GM03348 (cell line): ENCODE results near the gene UBL7.
"Not testable (repeated sequence)": the region's sequence is repeated elsewhere in the genome, so short reads cannot be mapped to it uniquely, and the experiment has no call there.

Experiments
- DNase-seq: peaks from one replicate; pipeline ENCODE4 v3.0.0; 2012; ENCODE audit warnings: low spot score

The UBL7 gene

DNA sequence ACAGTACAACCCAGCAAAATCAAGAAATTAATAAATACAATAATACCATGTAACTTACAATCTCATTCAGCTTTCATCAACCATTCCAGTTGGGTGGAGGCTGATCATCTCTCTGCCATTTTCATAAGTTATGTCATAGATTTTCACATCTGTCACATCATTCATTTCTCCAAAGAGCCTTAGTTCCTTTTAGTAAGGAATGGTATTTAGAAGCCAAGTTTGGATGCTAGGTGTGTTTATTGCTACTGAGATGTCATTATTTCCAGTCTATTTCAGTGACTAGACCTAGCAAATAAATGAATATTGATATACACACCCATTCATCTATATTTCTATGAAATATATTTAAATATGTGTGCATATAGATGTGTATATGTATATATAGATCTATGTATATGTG lies 2.7 kb upstream of the UBL7 start:
- no peak for DNase-seq

DNA sequence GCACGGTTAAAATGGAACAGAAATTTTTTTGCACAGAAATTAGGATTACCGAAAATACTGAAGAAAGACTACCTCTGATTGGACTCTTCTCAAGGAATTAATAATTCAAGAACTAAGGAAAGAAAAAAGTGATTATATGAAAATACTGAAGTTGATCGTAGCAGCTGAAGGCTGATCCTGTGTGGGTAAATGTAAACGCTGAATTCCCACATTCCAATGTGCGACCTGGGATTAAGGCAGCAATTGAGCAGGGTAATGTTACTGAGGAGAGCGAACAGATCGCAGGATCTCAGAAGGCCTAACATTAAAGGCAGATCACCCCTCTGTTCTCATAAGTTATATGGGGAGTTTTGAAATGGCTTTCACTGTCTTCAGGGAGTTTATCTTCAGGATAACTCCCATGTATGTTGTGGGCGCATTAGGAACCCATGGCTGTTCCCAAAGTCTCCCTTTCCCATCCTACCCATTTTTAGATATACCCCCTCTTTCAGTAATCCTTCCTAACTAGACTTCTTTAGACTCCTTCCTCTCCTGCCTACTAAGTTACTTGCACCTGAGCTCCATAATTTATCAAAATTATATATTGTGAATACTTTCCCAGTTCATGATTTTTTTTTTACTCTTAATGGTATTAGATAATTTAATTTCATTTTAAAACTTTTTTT lies 1.0 kb upstream of the UBL7 start:
- DNase-seq, result peak; percentile 17

DNA sequence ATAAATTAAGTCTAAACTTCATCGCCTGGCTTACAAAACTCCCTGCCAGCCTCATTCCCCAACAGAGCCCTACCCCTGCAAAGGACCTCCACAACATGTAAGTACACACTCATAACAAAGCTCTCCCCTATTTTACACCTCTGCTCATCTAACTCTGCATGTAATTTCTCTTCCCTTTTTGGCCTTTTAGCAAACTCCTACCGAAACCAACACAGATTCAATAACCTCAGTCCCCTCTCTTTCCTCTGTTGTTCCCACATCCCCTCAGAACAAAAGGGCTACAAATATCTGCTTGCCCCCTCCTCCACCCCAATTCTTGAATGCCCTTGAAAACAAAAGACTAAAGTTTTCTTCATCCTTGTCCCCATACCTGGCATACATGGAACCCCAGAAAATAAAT lies 662 bp downstream of the UBL7 start:
- no peak for DNase-seq

DNA sequence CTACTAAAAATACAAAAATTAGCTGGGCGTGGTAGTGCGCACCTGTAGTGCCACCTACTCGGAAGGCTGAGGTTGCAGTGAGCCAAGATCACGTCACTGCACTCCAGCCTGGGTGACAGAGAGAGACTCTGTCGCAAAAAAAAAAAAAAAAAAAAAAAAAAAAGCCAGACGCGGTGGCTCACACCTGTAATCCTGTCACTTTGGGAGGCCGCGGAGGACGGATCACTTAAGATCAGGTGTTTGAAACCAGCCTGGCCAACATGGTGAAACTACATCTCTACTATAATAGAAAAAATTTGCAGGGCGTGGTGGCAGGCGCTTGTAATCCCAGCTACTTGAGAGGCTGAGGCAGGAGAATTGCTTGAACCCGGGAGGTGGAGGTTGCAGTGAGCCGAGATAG lies 1.2 kb downstream of the UBL7 start:
- DNase-seq, result not testable (repeated sequence)

DNA sequence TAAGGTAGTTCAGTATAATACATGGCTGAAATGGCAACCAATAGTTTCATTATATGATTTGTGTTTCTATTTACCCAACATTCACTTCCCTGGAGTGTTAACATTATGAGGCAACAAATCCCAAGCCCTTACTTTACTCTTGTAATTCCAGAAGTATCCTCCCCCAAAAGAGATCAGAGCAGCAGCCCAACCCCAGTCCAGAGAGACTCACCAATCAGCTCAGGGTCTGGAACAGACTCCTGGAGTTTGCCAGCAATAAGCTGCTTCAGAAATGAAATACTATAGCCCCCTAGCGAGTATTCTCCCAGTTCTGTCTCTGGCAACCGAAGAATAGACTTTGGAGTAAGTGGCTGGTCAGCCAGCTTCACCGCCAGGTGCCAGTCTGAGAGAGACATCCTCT lies 2.5 kb downstream of the UBL7 start:
- DNase-seq, result no peak

DNA sequence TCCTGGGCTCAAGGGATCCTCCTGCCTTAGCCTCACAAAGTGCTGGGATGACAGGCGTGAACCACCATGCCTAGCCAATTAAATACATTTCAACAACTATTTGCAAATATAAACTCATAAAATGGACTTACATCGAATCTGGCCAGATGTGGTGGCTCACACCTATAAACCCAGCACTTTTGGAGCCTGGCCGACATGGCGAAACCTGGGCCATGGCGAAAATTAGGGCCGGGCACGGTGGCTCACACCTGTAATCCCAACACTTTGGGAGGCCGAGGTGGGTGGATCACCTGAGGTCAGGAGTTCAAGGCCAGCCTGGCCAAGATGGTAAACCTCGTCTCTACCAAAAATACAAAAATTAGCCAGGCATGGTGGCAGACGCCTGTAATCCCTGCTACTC lies 3.9 kb downstream of the UBL7 start:
- not testable (repeated sequence) for DNase-seq

DNA sequence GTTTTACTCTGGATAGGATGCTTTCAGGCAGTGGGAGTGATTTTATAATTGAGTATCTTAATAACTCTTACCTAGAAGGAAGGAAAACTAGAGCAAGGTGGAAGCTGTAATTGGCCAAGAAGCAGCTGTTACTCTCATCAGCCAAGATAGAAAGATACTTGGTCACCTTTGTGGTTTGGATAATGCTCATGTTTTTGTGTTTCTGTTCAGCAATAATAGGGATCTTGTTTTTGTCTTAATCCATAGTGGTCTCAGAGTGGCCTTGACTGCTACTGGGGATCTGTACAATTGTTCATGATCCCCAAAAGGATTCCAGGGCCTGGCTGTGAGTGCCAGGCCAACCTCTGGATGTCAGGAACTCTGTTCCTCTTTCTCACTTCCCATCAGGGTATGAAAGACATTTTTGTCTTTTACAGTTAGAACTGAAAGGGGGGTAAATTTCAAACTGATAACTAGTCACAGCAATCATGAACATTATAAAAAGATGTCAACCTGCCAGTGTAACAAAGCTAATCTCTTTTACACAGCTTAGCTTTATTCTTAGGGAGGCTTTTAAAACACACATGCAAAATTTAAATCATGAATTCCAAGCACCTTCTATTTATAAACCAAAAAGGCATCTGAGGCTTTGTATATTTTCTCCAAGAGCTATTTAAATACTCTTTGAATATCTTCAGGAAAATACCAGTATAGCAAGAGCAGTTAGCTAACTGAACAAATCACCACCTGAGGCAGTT lies 6.0 kb downstream of the UBL7 start:
- no peak for DNase-seq

DNA sequence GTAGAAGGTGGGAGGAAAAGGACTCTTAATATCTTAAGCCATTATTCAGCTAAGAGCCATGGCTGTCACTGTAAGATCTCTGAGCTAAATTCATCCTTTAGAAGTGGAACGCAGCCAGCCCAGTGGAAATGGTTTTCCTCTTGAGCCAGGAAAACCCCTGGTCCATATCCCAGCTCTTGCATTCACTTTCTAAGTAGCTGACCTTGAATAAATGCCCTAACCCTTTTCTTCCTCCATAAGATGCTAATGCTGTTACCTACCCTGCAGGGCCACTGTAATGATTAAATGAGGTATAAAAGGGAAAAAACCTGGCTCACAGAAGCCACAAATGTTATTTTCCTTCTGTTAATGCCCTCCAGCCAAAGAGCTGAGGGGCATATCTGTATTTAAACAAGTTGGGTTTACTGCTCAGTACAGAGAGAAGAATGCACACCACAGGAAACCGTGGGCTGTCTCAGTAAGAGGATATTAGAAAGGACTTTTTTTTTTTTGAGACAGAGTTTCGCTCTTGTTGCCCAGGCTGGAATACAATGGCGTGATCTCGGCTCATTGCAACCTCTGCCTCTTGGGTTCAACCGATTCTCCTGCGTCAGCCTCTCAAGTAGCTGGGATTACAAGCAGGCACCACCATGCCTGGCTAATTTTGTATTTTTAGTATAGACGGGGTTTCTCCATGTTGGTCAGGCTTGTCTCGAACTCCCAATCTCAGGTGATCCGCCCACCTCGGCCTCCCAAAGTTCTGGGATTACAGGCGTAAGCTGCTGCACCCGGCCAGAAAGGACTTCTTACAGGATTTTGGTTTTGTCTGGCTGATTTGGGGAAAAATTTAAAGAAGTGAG lies 6.8 kb downstream of the UBL7 start:
- no peak for DNase-seq

DNA sequence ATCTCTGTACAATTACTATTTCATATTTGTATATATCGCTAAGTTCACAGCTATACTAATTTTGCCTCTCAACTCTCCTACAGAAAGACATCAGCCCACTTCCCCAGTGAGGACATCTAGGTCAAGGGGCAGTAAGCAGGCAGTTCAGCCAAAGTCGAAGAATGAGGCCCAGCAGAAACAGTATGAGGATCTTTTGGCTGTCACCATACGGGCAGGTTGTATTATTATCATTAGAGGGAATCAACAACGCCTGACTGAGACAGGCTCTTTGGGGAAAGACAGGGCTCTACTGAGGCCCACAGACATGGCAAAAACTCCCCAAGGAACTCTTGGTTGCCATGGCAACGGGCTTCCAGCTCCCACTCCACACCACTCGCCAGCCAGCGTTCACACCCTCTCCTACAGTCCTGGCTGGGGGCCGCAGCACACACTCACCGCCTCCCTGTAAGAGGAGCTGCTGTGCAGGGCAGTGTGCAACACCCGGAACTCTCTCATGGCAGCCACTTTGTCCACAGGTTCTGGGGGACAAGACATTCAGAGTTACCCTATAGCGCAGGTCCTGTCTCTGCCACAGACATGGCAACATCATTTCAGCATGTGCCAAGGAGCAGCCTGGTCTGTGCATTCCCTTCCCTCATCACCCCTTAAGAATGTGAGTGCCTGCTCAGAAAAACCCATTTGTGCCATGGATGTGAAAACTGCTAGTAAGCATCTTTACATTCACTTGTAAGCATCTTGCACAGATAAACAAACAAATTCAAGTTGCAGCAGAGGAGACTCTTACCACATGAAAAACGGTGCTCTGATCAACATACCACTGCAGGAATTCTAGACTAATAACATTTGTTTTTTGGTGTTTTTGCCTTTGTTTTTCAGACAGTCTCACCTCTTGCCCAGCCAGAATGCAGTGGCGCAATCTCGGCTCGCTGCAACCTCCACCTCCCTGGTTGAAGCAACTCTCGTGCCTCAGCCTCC lies 8.8 kb downstream of the UBL7 start:
- DNase-seq, result no peak

DNA sequence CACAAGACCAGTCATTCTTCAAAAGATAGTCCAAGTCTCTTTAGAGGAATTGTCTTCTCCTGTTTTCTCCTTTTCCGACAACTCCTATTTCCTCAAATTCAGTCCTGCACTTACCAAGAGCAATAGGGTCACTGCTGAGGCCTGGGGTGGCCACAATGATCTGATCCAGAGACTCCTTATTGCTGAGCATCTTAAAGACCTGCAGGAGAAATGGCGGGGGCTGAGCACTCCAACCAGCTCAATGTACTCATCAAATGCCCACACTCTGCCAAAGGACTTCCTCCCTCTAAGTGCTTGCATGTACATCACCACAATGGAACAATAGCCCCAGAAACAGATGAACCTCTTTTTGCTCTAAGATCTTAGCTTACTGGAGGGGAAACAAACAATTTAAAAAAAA lies 9.6 kb downstream of the UBL7 start:
- no peak for DNase-seq

DNA sequence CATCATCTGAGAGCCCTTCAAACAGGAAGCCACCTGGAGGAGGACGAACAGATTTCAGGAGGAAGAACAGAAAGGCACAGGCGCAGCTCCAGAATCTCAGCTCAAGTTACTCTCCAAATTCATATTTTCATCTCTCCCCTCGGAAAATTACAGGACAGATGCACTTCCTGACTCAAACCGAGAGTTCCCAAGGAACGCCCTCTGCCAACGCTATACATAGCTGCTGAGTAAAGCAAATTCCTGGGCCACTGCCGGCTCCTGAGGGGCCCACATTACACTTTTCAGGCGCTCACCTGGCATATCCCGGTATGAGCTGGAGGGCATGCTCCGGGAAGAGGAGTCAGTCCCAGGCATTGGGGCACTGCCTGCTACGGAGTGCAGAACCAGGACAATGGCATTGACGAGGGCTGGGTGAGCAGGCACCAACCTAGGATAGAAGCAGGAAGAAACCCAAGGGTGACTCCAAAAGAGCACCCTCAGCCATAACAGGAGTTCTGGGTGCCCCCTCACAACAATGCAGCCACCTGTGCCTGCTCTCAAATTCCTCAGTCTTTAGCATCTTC lies 11.2 kb downstream of the UBL7 start:
- DNase-seq, result no peak

DNA sequence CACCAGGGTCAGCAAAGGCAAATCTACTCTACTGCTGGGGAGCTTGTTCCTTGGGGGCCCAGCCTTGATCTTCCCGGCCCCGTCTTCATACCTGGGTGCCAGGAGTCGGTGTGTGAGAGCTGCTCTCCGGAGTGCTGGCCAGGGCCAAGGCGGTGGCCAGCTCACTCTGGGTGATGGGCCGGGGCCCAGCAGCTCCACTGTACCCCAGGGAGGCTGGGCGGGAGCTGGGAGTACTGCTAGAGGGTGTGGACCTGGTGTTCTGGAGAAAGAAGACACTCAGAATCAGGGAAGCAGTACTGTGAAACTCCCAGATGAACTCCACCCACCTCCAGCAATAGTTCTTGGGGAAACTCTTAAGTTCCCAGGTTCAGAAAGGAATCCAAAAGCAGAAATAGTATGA lies 11.9 kb downstream of the UBL7 start:
- DNase-seq, result no peak

DNA sequence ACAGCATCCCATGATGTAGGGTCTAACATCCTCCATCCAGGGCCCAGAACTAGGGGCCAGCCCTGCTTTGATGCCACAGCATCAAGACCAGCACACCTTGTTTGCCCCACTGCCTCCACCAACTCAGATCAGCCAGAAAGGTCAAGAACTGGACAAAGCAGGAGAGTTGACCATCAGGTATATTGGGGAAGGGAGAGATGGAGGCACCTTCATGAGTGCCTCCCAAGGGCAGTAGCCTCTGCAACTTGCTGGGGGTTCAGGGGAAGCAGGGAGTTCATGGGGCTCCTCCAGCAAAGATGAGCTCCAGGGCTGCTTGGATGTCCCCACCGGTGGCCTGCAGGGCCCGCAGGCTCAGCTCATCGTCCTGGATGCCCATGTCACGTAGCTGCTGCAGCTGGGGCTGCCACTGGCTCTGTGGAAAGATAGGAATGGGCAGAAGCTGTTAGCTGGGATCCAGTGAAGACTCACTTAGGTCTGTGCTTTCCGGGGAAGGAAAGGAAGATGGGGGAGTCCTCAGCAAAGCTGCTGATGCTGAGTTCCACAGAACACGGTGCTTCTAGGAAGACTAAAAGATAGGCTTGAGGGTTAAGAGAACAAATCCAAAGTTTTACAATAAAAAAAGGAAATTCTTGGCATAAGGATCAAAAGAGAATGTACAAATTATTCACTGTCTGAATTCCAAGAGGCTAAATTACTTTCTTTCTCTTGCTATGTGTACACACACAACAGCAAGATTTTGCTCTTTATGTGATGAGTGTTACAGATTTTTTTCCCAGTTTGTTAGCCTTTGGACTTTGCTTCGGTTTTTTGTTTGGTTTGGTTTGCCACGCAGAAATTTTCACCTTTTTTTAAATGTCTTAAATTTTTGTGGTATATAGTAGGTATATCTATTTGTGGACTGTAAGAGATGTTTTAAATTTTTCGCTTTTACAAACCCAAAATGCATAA lies 14.9 kb downstream of the UBL7 start:
- no peak for DNase-seq

DNA sequence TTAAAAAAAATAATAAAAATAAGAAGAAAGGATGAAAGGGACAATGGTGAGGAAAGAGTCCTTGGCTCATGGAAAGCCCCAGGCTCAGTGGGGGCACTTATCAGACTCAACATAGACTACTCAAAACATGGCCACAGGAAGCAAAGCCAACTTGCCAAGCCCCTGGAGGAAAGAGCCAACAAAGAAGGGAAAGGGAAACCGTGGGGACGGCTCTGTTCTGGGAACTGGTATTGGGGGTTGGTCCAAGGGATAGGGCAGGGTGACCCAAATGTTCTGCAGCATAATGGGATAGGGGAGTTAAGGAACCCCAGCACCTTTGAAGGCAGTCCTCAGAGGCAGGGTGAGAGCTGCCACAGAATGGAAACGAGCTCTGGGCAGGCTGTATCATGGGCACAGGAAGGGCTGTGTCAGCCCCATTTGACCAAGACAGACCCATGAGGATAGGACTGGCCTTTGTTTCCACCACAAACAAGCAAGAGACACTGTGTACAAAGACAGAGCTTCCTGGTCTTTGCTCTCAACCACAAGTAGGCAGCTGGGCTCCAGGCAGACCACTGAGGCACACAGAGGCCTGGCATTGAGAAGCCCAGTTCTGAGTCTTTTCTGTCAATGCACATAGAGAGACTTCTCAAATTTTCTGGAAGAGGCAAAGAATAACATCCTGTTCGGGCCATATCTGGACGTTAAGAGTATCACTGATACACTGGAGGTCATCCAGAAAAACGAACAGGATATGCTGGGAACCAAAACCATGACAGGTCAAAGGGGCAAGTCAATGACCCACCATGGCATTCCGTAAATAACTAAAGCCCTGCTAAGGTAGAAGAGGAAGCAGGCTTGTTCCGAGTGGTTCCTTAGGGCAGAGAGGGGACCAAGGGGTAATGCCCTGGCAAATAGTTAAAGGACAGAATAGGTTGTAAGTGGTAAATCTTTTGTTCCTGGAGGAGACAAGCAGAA lies 16.6 kb downstream of the UBL7 start:
- no peak for DNase-seq

DNA sequence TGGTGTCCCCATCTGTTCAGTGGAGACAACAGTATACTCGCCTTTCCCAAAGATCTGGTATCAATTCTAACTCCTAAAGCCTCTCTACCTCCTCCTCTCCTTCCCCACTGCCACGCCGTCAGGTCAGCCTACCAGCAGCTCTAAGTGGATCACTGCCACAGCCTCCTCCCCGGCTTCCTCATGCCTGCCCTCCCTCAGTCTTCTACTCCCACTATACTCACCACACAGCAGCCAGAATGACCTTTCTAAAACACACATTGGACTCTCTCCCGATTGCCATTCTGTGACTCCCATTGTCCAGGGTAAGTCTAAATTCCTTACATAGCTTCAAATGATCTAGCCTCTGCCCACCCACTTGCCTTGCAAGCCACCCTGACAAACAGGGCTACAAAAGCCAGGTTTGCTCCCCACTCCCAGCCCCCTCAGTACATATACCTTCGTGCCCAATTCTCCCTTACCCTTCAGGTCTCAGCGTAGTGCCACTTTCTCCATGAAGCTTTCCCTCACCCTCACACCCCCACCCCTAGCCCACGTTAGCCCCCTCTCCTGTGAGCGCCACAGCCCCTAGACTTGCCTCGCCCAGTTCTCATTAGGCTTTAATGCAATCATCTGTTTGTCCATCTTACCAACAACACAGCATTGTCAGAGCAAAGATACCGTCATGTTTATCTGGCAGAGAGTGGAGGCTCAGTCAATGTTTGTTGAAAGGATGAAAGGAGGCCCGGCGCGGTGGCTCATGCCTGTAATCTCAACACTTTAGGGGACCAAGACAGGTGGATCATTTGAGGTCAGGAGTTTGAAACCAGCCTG lies 17.7 kb downstream of the UBL7 start:
- peak; percentile 79 for DNase-seq

DNA sequence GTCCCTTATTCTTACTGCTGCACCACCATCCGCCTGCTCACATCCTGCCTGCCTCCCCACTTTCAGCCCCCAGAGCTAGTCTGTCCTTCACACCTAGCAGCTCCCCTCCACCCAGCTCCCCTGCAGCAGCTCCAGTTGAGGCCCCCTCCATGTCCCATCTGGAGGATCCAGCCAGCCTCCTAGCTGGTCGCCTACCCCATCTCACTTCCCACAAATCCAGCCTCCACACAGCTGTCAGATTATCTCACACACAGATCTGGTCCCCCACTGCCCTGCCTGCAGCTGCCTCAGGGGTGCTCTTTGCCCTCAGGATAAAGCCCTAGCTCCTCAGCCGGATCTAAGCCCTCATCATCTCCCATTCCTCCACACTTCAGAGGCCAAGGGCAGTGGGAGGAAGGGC lies 18.4 kb downstream of the UBL7 start:
- DNase-seq, result no peak

DNA sequence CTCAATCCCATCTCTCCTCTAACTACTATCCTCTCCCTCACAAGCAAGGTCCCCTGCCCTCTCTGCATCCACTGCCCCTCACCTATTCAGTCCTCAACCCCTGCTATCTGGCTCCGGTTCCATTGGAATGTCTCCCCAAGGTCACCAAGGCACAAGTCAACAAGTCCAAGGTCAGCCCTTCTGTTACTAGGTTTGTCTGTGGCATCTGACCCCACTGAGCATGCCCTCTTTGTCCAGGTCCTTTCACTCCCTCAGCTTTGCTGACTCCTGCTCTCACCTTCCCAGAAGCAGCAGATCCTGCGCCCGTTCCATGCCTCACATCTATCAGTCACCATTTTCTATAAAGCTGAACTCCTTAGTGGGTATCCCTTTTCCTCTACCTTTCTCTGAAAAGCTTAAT lies 18.9 kb downstream of the UBL7 start:
- no peak for DNase-seq

DNA sequence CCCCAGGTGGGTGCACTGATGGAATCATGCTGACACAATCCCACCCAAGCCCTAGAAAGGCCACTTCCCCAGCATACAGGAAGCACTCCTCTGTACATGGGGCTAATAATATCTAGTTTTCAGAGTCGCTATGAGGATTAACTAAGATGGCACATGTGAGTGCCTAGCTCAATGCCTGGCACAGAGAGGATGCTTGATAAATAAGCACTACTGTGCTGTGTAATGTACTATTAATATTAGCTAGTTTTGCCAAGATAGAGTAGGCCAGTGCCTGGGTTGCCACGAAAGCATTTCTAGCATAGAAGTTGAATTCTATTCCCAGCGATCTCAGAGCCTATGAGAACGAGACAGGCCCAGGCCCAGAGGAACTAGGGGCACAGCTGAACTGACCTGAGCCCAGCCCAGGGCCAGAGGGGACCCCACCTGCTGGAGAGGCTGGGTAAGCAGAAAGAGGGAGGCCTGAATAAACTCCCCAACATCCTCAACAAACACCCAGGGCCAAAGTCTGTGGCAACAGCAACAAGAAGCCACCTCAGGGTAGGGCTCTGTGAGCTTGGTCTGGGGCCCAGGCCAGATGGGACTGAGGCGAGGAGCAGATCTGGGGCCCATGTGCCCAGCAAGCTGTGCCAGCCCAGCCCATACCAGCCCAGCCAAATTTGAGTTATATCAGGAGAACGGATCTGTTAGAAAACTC lies 19.6 kb downstream of the UBL7 start:
- DNase-seq, result no peak
